Measurements from ENCODE around the gene IL2RG. TPM values are rescaled to one million over a fixed set of nuclear protein-coding genes. Genes with fewer than 3 reads are reported as not detected.

Gene IL2RG
- total and polyA plus RNA-seq, 8 donors, result 0.19 to 4.4 (median 1.4) TPM

GRCh38 chrX:71057848-71058530 is 53.4 kb downstream of the IL2RG start:
- H3K27me3 ChIP-seq, result no peaks in the 10 kb centered on the region
- ATAC-seq, result no peak
- TF ChIP-seq CTCF (IDR thresholded peaks at IDR 0.05), result no peak
- H3K4me3 ChIP-seq, result no peak overlapping the region
- no peak for FAIRE-seq
- no peak overlapping the region for H3K27ac ChIP-seq
- H3K36me3 ChIP-seq, result peaks cover 0 to 9% (median 0%) of the 10 kb centered on the region in 3 donors
- 65 to 91% methylated on average over 2 to 3 of the region's 3 CpGs for WGBS, 2 donors
- H3K4me1 ChIP-seq, result no peaks in the 10 kb centered on the region
- no peaks in the 10 kb centered on the region for H3K9me3 ChIP-seq
- intact Hi-C loops (cut with DNase I), result no loop called here
- no peak for DNase-seq

Other genes starting within 250 kb of the IL2RG start
- gene TEX11, start 202.9 kb downstream of the IL2RG start, total RNA-seq, result 1 to 10 TPM; 3.0 to 9.0 (median 4.3) TPM
- gene TEX11, start 202.9 kb downstream of the IL2RG start, polyA plus RNA-seq, result 1 to 10 TPM in 1 of 2 donors, under 1 TPM in 1; 0.75 to 1.1 TPM
- gene SLC7A3, start 180.5 kb downstream of the IL2RG start, total RNA-seq, result under 1 TPM in 1 of 6 donors, not detected in 5; 0.13 TPM
- not detected for gene SLC7A3, start 180.5 kb downstream of the IL2RG start, polyA plus RNA-seq
- gene SNX12, start 43.2 kb downstream of the IL2RG start, total RNA-seq, result 10 to 100 TPM; 17.1 to 31.3 (median 23.5) TPM
- 10 to 100 TPM in 1 of 2 donors, 1 to 10 TPM in 1; 9.8 to 16.1 TPM for gene SNX12, start 43.2 kb downstream of the IL2RG start, polyA plus RNA-seq
- 10 to 100 TPM in 5 of 6 donors, 1 to 10 TPM in 1; 8.9 to 20.0 (median 14.6) TPM for gene FOXO4, start 15.7 kb downstream of the IL2RG start, total RNA-seq
- gene FOXO4, start 15.7 kb downstream of the IL2RG start, polyA plus RNA-seq, result 1 to 10 TPM; 7.5 to 8.5 TPM
- not detected for gene CXorf65, start 4.8 kb downstream of the IL2RG start, total RNA-seq
- gene CXorf65, start 4.8 kb downstream of the IL2RG start, polyA plus RNA-seq, result not detected
- gene MED12, start 7.0 kb upstream of the IL2RG start, total RNA-seq, result 10 to 100 TPM; 12.2 to 25.7 (median 18.8) TPM
- 10 to 100 TPM; 12.8 to 15.9 TPM for gene MED12, start 7.0 kb upstream of the IL2RG start, polyA plus RNA-seq
- under 1 TPM; 0.04 to 0.56 (median 0.21) TPM for gene NLGN3, start 33.3 kb upstream of the IL2RG start, total RNA-seq
- under 1 TPM; 0.11 to 0.33 TPM for gene NLGN3, start 33.3 kb upstream of the IL2RG start, polyA plus RNA-seq
- 10 to 100 TPM; 48.2 to 70.6 (median 56.2) TPM for gene GJB1, start 111.6 kb upstream of the IL2RG start, total RNA-seq
- gene GJB1, start 111.6 kb upstream of the IL2RG start, polyA plus RNA-seq, result 10 to 100 TPM; 40.1 to 63.4 TPM
- gene ZMYM3, start 142.6 kb upstream of the IL2RG start, total RNA-seq, result 10 to 100 TPM in 3 of 6 donors, 1 to 10 TPM in 3; 4.5 to 15.9 (median 8.9) TPM
- 10 to 100 TPM in 1 of 2 donors, 1 to 10 TPM in 1; 9.0 to 10.8 TPM for gene ZMYM3, start 142.6 kb upstream of the IL2RG start, polyA plus RNA-seq
- gene NONO, start 172.1 kb upstream of the IL2RG start, total RNA-seq, result 100 to 1,000 TPM; 137 to 215 (median 178) TPM
- gene NONO, start 172.1 kb upstream of the IL2RG start, polyA plus RNA-seq, result 100 to 1,000 TPM in 1 of 2 donors, 10 to 100 TPM in 1; 72.0 to 110 TPM
- under 1 TPM; 0.13 to 0.58 (median 0.27) TPM for gene ITGB1BP2, start 190.2 kb upstream of the IL2RG start, total RNA-seq
- 1 to 10 TPM; 1.1 to 2.0 TPM for gene ITGB1BP2, start 190.2 kb upstream of the IL2RG start, polyA plus RNA-seq

All from pancreas (tissue), 10 donors.